GM21529 (cell line): ENCODE data around the gene MLN.
"Not testable (repeated sequence)": the region's sequence is repeated elsewhere in the genome, so short reads cannot be mapped to it uniquely, and the experiment has no call there.

ENCODE experiments used
- ATAC-seq: cut with Tn5 transposase; IDR thresholded peaks from one replicate; pipeline ENCODE4 v1.9.1; 2021; ENCODE audit not compliant: unreplicated experiment

MLN gene

GRCh38 chr6:33836806-33837469, 33.1 kb upstream of the MLN start:
- no peak for ATAC-seq

DNA sequence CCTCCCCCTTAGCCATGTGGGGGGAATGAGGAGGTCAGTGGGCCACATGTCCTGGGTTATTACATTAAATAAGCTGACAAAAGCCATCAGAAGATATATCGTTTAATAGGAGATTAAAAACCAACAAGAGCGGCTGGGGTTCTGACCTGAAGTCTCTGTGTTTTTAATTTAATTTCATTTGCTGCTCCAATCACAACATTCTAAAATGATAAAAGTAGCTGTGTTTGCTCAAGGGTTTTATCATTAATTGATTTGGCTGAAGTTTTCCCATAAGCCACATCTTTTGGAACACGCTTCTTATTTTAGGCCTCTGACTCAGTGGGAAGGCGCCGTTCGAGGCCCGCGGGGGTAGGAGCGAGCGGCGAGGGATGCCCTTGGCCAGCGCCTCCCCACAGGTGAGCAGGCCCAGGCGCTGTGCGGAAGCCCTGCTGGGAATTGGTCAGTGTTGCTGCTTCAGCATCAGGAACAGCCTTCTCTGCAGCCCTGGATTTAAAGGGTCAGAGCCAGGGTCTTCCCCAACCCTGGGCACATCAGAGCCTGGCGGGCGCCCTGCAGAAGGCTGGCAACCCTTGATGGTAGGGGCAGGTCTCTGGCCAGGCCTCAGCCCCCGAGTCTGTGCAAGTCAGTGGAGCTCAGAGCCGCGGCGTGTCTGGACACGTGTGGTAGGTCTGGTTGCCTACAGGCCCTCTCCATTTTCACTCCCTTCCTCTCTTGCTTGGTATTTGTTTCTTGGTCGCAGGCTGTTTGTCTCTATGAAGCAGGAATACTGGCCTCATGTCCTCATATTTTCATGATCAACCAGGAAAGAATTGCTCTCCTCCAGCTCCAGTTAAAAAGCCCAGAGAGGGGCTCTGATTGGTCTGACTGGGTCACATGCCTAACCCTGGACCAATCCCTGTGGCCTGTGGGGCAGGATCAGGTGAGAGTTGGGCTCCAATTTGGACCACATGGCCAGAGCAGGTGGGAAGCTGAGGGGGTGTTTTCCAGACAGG, 30.9 kb upstream of the MLN start:
- no peak for ATAC-seq

DNA sequence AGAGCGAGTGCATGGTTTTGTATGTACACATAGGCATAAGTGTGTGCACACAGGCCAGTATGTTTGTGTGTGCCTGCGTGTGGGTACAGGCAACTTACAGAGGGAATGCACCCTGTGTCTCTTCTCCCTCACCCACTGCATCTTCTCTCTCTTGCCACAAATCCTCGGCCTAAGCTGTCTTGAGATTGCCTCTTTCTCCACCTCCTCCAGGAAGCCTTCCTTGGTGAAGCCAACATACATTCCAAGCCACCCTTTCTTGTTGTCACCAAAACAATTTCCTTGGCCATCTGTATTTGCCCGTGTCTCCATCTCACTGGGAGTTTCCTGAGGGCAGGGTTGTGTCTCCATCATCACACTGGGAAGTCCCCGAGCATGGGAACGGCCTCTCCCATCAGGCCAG, 29.8 kb upstream of the MLN start:
- ATAC-seq = no peak

- ATAC-seq = not testable (repeated sequence)
Observed at GRCh38 chr6:33832831-33833230, 29.0 kb upstream of the MLN start.

GRCh38 chr6:33831725-33832124, 27.9 kb upstream of the MLN start:
- not testable (repeated sequence) for ATAC-seq

GRCh38 chr6:33830635-33831240, 26.9 kb upstream of the MLN start:
- no peak for ATAC-seq

GRCh38 chr6:33828764-33829731, 25.2 kb upstream of the MLN start:
- no peak for ATAC-seq

GRCh38 chr6:33828452-33828763, 24.6 kb upstream of the MLN start:
- ATAC-seq = no peak

GRCh38 chr6:33827546-33828451, 24.0 kb upstream of the MLN start:
- ATAC-seq = no peak

GRCh38 chr6:33826537-33826936, 22.7 kb upstream of the MLN start:
- no peak for ATAC-seq

DNA sequence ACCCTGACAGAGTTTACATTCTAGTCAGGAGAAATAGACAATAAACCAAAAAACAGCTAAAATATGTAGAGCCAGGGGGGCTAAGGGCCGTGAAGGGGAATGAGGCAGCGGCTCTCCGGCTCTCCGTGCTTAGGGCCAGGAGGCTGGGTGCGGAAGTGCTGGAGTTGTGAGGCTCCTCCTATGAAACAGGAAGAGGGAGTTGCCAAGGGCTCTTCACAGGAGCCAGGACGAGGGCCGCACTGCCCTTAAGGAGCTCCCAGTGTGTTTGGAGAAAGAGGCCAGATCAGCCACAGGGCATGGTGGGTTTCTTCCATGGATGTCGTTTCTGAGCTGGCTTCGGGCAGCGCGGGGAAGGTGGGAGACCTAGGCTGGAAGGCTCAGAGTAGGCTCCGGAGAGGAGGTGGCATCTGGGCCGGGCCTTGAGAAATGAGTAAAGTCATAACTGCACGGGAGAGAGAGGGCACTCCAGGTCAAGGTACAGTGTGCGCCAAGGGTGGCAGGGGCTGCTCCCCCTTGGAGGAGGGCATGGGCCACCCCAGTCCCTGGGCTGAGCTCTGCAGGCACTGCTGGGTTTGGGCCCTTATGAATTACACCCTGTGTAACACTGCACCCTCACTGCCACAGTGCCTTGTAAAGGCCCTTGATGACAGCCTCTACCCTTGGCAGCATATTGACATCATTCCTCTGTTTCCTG, 20.8 kb upstream of the MLN start:
- ATAC-seq = no peak

DNA sequence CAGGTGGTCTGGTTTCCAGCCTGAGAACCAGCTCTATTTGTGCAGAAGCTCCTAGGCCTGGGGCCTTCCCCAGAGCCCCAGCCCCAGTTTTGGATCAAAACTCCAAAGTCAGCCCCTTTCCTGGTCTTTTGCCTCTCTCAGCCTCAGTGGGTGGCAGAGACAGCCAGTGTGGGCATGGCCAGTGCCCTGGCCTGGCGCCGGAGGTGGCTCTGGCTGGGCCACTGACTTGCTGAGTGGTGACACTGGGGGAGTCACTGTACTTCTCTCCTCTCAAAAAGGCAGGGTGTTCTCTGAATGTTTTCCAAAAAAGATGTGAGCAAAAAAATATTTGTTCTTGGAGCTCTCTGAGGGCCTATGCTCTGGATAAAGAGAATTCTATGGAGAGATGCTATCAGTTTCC, 20.0 kb upstream of the MLN start:
- ATAC-seq = no peak

DNA sequence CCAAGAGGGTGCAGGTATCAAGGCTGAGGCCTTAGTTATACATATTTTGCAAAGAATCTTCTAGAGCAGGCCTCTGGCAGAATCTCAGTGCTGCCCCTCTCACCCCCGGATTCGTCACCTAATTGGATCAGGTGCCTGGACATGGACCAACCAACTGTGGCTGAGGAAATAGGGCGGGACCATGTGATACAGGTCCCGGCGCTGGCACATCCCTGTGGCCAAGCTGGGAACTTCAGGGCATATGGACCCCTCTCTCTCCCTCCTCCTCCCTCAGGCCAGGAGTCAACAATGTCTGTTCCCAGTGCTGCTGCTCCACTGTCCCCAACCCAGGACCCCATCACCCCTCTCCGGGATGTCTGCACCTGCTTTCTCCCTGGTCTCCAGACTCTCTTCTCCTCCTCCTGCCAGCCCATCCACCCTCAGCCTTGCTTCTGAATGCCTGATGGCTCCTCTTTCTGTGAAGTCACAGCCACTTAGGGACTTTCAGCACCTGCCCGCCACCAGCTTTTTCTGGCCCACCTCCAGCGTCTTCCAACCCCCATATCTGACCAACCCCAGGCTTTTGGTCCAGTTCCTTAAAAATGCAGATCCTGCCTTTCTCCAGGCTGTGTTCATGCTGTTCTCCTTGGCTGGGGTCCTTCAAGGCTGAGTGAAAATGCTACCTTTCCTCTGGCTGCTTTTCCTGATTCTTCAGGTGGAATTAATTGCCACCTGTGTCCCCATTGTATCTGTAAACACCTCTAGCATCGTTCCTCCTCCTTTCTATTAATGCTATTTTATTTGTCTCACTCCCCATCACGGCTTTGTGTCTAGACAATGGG, 19.0 kb upstream of the MLN start:
- ATAC-seq = no peak

DNA sequence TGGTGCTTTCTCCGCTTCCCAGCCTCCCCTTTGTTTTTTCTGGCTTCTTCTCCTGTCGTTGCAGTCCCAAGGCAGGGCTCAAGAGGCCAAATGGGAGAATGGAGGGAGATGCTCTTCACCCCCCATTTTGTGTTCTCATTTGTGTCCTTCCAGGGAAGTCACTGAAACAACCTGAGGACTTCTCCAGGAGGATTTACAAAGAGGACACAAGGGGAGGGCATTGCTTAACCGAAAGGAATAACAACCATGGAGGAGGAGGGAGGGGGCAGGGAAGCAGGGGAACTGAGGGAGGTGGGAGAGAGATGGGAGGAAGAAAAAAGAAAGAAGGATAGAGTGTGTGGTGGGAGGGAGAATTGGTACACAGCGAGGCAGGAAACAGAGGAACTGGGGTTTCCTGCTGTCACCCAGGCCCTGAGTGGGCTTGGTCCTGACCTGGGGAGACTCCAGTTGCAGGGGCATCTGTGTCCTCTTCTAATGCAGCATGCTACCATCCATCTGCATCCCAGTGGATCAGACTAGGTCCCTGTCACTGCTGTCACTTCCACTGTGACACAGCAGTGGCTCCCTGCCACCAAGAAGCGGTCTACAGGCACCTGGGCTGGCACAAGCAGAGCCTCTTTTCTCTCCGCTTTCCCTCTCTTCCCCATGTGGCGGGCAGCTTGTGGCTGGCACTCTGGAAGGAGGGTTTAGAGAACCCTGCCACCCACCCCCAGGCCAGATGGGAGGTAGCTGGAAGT, 17.1 kb upstream of the MLN start:
- ATAC-seq = no peak

GRCh38 chr6:33820243-33820642, 16.4 kb upstream of the MLN start:
- no peak for ATAC-seq

DNA sequence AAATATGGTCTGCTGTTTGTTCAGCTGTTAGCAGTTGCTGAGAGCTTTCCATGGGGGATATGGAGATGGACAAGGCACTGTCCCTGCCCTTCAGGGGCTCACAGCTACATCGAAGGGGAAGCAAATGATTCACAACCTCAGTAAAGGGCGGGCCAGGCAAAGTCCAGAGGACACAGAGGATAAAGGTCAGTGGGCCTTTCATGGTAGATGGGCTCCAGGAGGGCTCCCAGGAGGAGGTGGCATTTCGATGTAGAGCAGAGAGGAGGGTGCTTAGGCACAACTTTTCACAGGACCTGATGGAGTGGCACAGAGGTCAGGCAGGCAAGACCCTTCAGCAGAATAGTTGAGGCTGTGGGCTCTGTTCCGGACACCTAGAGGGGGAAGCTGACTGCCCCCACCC, 15.2 kb upstream of the MLN start:
- ATAC-seq = no peak

- ATAC-seq = no peak
Observed at GRCh38 chr6:33818293-33818692, 14.5 kb upstream of the MLN start.

DNA sequence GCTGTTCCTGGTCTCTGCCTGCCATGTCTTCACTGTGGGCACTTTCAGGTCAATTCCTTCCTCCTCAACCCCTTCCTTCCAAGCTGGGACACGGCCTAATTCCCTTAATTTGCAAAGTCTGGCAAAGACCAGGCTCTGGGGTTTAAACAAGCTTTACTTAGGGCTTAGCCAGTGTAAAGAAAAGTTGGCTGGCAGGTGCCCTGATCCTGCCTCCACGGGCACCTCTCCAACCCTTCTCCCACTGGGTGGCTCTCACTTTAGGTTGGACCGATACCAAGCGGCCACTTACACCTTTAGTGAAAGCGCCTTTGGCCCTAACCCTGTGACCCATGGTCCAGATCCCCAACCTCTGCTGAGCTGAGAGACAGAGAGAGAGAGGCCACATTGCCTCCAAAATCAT, 13.7 kb upstream of the MLN start:
- no peak for ATAC-seq
